ENCODE data around the gene CAMTA1.

DNA sequence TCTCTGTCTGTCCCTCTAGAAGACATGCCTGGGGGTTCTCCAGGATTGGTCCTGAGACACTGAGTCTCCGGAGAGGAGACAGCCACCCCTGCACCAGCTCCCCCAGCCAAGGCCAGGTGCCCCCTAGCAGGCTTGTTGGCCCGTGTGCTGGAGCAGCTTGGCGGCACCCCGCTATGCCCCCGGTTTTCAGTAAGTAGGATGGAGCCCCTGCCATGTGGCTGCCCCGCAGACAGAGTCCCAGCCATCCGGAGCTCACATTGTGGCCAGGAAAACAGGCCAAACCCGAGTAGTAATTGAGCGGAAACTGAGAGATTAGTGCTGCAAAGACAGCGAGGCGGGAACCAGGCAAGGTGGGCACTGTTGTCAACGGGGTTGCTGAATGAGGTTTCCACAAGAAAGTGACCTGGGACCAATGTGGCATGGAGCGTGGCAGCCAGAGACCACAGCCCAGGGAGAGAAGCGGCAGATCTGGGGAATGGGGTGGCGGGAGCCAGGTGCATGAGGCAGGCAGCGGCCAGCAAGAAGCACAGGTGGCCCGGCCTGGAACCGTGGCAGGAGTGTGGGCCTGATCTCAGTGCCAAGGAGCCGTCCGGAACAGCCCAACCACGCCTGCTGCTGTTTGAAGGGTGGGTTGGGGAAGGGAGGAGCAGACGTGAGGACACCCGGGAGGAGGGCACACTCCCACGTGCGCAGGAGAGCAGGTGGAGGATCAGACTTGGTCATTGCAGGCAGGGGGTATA, 848.4 kb downstream of the CAMTA1 start:
- TF ChIP-seq, protein P1, sequence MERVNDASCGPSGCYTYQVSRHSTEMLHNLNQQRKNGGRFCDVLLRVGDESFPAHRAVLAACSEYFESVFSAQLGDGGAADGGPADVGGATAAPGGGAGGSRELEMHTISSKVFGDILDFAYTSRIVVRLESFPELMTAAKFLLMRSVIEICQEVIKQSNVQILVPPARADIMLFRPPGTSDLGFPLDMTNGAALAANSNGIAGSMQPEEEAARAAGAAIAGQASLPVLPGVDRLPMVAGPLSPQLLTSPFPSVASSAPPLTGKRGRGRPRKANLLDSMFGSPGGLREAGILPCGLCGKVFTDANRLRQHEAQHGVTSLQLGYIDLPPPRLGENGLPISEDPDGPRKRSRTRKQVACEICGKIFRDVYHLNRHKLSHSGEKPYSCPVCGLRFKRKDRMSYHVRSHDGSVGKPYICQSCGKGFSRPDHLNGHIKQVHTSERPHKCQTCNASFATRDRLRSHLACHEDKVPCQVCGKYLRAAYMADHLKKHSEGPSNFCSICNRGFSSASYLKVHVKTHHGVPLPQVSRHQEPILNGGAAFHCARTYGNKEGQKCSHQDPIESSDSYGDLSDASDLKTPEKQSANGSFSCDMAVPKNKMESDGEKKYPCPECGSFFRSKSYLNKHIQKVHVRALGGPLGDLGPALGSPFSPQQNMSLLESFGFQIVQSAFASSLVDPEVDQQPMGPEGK (CRISPR knock-in tag; IDR thresholded peaks at IDR 0.05; ENCODE audit: borderline replicate concordance): no peak
- TF ChIP-seq TOX (CRISPR knock-in tag; IDR thresholded peaks at IDR 0.05; ENCODE audit: borderline replicate concordance): no peak
- no peak for TF ChIP-seq ZNF8 (CRISPR knock-in tag; IDR thresholded peaks at IDR 0.05)
- TF ChIP-seq, protein P2, sequence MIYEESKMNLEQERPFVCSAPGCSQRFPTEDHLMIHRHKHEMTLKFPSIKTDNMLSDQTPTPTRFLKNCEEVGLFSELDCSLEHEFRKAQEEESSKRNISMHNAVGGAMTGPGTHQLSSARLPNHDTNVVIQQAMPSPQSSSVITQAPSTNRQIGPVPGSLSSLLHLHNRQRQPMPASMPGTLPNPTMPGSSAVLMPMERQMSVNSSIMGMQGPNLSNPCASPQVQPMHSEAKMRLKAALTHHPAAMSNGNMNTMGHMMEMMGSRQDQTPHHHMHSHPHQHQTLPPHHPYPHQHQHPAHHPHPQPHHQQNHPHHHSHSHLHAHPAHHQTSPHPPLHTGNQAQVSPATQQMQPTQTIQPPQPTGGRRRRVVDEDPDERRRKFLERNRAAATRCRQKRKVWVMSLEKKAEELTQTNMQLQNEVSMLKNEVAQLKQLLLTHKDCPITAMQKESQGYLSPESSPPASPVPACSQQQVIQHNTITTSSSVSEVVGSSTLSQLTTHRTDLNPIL (CRISPR knock-in tag; IDR thresholded peaks at IDR 0.05; ENCODE audit: low read depth): no peak
- TF ChIP-seq ESRRG (CRISPR knock-in tag; IDR thresholded peaks at IDR 0.05): no peak
- TF ChIP-seq, protein P3, sequence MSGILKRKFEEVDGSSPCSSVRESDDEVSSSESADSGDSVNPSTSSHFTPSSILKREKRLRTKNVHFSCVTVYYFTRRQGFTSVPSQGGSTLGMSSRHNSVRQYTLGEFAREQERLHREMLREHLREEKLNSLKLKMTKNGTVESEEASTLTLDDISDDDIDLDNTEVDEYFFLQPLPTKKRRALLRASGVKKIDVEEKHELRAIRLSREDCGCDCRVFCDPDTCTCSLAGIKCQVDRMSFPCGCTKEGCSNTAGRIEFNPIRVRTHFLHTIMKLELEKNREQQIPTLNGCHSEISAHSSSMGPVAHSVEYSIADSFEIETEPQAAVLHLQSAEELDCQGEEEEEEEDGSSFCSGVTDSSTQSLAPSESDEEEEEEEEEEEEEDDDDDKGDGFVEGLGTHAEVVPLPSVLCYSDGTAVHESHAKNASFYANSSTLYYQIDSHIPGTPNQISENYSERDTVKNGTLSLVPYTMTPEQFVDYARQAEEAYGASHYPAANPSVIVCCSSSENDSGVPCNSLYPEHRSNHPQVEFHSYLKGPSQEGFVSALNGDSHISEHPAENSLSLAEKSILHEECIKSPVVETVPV (CRISPR knock-in tag; IDR thresholded peaks at IDR 0.05): no peak
- no peak for TF ChIP-seq SNAI2 (CRISPR knock-in tag; IDR thresholded peaks at IDR 0.05)
- no peak for TF ChIP-seq CSDC2 (CRISPR knock-in tag; IDR thresholded peaks at IDR 0.05)
- TF ChIP-seq RARB (CRISPR knock-in tag; IDR thresholded peaks at IDR 0.05): no peak
